Measurements from ENCODE around the gene EPHA2.
"Not testable (repeated sequence)": the region's sequence is repeated elsewhere in the genome, so short reads cannot be mapped to it uniquely, and the experiment has no call there.

Gene EPHA2

GRCh38 chr1:16119504-16119903 is 36.4 kb downstream of the EPHA2 start:
- no peak for DNase-seq (ENCODE audit: low read depth)

DNA sequence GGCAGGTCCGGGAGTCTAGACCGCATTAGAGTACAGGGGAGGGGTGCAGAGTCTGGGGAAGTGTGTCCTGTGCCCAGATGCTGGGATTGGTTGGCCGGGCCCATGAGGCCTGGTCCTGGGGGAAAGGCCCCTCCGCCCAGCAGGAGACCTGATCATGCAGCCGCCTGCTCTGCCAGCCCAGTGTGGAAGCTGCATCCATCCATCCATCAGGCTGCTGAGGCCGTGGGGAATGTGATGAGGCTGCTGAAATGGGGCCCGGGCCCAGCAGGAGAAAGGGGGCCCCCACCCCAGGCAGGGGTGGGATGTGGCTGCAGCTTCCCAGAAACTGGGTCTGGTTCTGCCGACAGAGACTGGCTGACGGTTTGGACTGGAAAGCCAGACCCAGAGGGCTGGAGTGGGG is 37.2 kb downstream of the EPHA2 start:
- DNase-seq (ENCODE audit: low read depth) = no peak

GRCh38 chr1:16117936-16118335 is 37.9 kb downstream of the EPHA2 start:
- DNase-seq (ENCODE audit: low read depth) = no peak

- DNase-seq (ENCODE audit: low read depth) = no peak
These were observed 38.5 kb downstream of the EPHA2 start for GRCh38 chr1:16117369-16117768.

DNA sequence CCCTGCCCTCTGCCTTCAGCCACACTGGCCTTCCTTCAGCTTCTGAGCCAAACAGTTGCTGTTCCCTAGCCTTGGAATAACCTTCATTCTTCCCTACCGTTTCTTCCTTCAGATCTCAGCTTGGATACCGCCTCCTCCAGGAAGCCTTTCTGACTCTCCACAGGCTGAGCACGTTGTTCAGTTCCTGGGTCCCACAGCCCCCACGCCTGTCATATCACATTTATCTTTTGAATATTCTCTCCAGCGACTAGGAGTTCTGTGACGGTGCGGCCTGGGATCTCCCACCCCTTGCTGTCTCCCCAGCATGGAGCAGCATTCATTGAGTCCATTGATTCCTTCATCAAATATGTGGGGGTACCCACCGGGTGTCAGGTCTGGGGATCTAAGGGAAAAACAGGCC is 39.2 kb downstream of the EPHA2 start:
- no peak for DNase-seq (ENCODE audit: low read depth)

DNA sequence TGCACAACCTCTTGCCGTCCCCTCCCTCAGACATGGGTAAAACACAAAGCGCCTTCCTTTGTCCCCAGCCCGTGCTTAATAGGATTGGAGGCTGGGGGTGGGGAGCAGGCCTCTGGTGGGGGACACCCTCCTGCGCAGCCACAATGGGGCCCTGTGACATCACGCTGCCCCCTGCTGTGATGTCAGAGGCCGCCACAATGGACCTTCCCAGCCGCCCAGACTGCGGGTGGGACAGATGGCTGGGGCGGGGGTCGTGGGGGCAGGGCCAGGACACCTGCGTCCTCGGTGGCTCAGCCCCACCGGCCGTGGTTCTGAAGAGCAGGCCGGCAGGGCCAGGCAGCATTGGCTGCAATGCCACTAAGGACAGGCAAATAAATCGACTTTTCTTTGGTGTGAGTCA is 39.9 kb downstream of the EPHA2 start:
- no peak for DNase-seq (ENCODE audit: low read depth)

- no peak for DNase-seq (ENCODE audit: low read depth)
These were observed 40.3 kb downstream of the EPHA2 start for GRCh38 chr1:16115468-16115983.

- no peak for DNase-seq (ENCODE audit: low read depth)
These were observed 41.1 kb downstream of the EPHA2 start for GRCh38 chr1:16114527-16115467.

- no peak for DNase-seq (ENCODE audit: low read depth)
These were observed 43.0 kb downstream of the EPHA2 start for GRCh38 chr1:16112596-16113555.

GRCh38 chr1:16111771-16112595 is 43.9 kb downstream of the EPHA2 start:
- no peak for DNase-seq (ENCODE audit: low read depth)

- no peak for DNase-seq (ENCODE audit: low read depth)
These were observed 45.0 kb downstream of the EPHA2 start for GRCh38 chr1:16110884-16111283.

GRCh38 chr1:16110456-16110855 is 45.4 kb downstream of the EPHA2 start:
- no peak for DNase-seq (ENCODE audit: low read depth)

DNA sequence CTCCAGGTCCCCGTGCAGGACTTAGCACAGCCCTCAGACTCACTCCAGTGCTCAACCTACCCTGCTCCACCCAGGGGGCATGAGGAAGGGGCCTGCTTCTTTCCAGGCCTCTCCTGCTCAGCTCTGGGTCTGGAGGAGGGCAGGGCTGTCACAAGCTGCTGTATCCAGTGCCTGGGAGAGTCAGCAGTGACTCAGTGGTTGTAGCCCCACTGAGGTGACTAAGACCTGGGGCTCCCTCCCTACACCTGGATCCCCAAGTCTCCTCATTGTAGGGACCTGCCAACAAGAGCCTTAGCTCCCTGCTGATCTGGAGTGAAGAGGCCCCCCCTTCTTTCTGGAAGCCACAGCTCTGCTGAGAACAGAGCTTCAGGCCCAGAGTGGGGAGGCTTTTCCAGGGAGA is 46.3 kb downstream of the EPHA2 start:
- DNase-seq (ENCODE audit: low read depth) = no peak

- not testable (repeated sequence) for DNase-seq (ENCODE audit: low read depth)
These were observed 48.8 kb downstream of the EPHA2 start for GRCh38 chr1:16107039-16107438.

- DNase-seq (ENCODE audit: low read depth) = no peak
These were observed 54.2 kb downstream of the EPHA2 start for GRCh38 chr1:16101623-16102022.

DNA sequence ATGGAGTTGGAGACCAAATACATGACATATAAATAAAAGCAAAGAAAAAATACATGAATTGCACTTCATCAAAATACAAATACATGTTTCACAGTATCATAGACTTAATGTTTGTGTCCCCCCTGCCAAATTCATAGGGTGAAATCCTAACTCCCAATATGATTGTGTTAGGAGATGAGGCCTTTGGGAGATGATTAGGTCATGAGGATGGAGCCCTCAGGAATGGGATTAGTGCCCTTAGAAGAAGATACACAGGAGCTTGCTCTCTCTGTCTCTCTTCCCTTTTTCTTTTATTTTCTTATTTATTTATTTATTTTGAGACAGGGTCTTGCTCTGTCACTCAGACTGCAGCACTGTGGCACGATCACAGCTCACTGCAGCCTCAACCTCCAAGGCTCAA is 56.5 kb downstream of the EPHA2 start:
- no peak for DNase-seq (ENCODE audit: low read depth)

DNA sequence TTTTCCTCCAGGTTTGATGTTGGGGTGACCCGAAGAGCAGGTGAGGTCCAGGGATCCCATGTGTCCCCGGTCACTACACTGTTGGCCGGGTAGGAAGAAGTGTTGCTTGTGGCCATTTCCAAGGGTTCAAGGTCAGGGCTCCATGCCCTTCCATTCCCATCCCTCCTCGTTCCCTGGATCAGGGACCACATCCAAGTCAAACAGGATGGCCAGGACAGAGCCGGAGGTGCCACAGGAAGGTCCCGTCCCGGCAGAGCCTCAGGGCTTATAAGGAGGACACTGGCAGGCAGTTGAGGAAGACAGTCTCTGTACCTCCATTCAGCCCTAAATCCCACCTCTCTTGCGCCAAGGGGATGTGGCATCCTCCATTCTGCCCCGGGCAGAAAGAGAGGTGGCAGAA is 60.4 kb downstream of the EPHA2 start:
- DNase-seq (ENCODE audit: low read depth) = no peak

DNA sequence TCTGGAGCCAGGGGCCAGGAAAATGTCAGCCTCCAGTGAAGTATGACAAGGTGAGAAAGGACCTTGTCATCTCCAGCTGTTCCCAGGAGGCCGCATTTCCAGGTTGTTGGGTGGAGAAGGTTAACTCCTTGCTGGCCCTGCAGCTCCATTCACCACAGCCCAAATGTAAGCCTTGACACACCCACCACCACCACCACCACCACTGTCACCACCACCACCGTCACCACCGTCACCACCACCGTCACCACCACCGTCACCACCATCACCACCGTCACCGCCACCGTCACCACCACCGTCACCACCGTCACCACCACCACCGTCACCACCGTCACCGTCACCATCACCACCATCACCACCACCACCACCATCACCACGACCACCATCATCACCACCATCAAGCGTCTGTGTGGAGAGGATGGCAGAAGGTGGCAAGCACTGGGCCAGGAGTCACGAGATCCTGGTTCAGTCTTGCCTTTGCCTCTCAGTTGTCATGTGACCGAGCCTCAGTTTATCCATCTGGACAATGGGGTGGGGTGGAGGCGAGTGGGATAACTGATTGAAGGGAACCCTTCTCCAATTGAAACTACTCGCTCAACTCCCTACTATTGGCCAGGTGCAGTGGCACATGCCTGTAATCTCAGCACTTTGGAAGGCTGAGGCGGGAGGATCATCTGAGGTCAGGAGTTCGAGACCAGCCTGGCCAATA is 61.3 kb downstream of the EPHA2 start:
- DNase-seq (ENCODE audit: low read depth) = no peak

DNA sequence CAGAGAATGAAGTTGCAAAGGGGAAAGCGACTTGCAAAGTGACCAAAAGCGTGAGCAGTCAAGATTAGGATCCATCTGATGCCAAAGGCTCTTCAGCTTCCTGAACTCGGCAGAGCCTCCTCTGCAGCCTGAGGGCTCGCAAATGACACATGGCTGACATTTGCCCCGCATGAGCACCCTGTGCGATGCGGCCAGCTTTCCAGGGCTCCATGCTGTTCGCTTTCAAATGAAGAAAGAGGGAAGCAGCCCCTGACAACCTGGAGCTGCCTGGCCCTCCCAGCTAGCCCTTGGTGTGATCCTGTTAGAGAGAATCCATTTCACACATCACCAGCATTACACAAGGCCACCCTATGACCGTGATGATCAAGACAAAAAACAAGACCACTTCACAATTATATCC is 62.3 kb downstream of the EPHA2 start:
- DNase-seq (ENCODE audit: low read depth) = no peak

DNA sequence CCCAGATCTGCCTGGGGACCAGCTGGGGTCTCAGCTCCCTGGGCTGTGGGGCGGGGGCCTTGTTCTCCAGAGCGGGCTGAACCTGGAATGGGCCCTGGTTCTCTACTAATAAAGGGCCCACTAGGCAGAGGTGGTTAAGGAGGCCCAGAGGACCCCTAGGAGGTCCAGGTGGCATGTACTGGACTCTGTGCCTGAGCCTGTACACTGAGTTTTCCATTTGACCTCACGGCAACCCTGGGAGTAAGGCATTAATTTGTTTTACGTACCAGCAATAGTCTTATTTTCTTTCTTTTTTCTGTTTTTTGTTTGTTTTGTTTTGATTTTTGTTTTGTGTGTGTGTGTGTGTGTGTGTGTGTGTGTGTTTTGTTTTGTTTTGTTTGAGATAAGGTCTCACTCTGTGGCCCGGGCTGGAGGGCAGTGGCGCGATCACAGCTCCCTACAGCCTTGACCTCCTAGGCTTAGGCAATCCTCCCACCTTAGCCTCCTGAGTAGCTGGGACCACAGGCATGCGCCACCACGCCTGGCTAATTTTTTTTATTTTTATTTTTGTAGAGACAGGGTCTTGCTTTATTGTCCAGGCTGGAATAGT is 62.9 kb downstream of the EPHA2 start:
- no peak for DNase-seq (ENCODE audit: low read depth)
